Hematopoietic multipotent progenitor cell treated with erythropoietin and hydrocortisone succinate and interleukin-3 and kit ligand, for 8 days (in vitro differentiated cells): Measurements from ENCODE around the gene REC114.
"Not testable (repeated sequence)": the region's sequence is repeated elsewhere in the genome, so short reads cannot be mapped to it uniquely, and the experiment has no call there.

Source experiments
- DNase-seq: peaks from one replicate; pipeline ENCODE4 v3.0.0-alpha.2; 2015

The REC114 gene

GRCh38 chr15:73538563-73539211 lies 95.7 kb downstream of the REC114 start:
- no peak for DNase-seq

GRCh38 chr15:73539212-73540128 lies 96.5 kb downstream of the REC114 start:
- no peak for DNase-seq

GRCh38 chr15:73540161-73540560 lies 97.2 kb downstream of the REC114 start:
- DNase-seq: no peak

GRCh38 chr15:73541479-73541878 lies 98.5 kb downstream of the REC114 start:
- DNase-seq: no peak

- DNase-seq: not testable (repeated sequence)
Measured at GRCh38 chr15:73548925-73549324, 106.0 kb downstream of the REC114 start.

GRCh38 chr15:73550190-73550589 lies 107.2 kb downstream of the REC114 start:
- no peak for DNase-seq

GRCh38 chr15:73555080-73555479 lies 112.1 kb downstream of the REC114 start:
- DNase-seq: no peak

- no peak for DNase-seq
Measured at GRCh38 chr15:73558529-73558928, 115.6 kb downstream of the REC114 start.

- DNase-seq: peak; percentile 80
Measured at GRCh38 chr15:73560501-73561117, 117.6 kb downstream of the REC114 start.

GRCh38 chr15:73564255-73564654 lies 121.3 kb downstream of the REC114 start:
- peak; percentile 78 for DNase-seq

GRCh38 chr15:73567020-73567419 lies 124.1 kb downstream of the REC114 start:
- no peak for DNase-seq

- DNase-seq: no peak
Measured at GRCh38 chr15:73568564-73569280, 125.8 kb downstream of the REC114 start.

- peak; percentile 91 for DNase-seq
Measured at GRCh38 chr15:73569361-73569760, 126.4 kb downstream of the REC114 start.

GRCh38 chr15:73570355-73571032 lies 127.5 kb downstream of the REC114 start:
- no peak for DNase-seq

- DNase-seq: no peak
Measured at GRCh38 chr15:73571346-73571745, 128.4 kb downstream of the REC114 start.

- no peak for DNase-seq
Measured at GRCh38 chr15:73572296-73572695, 129.3 kb downstream of the REC114 start.

GRCh38 chr15:73573037-73573436 lies 130.1 kb downstream of the REC114 start:
- no peak for DNase-seq

- no peak for DNase-seq
Measured at GRCh38 chr15:73573572-73573971, 130.6 kb downstream of the REC114 start.

- DNase-seq: peak; percentile 17
Measured at GRCh38 chr15:73575636-73576247, 132.8 kb downstream of the REC114 start.

GRCh38 chr15:73577593-73577992 lies 134.6 kb downstream of the REC114 start:
- not testable (repeated sequence) for DNase-seq

GRCh38 chr15:73578026-73578425 lies 135.1 kb downstream of the REC114 start:
- no peak for DNase-seq

GRCh38 chr15:73582851-73583379 lies 140.0 kb downstream of the REC114 start:
- no peak for DNase-seq
